PC-9 (cell line): ENCODE results near the gene THOC2. TPM values are rescaled to one million over a fixed set of nuclear protein-coding genes. Genes with fewer than 3 reads are reported as not detected.
"Not testable (repeated sequence)": the region's sequence is repeated elsewhere in the genome, so short reads cannot be mapped to it uniquely, and the experiment has no call there.

Experiments
- BruUV-seq: library from RNA; stranded (reverse); fragments of 400-500 nt; replicated peaks from 2 replicates; lab custom pipeline; 2021; lab: Mats Ljungman, UMichigan
- CTCF ChIA-PET: fragments of 300-600 bp; sonication (Branson Sonifier 250); formaldehyde crosslinking; loops from one replicate; lab custom pipeline; 2022; ENCODE audit warnings: antibody characterized with exemption; lab: Charles Lee
- POLR2A ChIA-PET: fragments of 300-600 bp; sonication (Branson Sonifier 250); formaldehyde crosslinking; loops from one replicate; lab custom pipeline; 2022; ENCODE audit warnings: antibody characterized with exemption; ENCODE audit not compliant: unreplicated experiment; lab: Charles Lee
- DNase-seq, 2 experiments: peaks; one replicate each; pipeline versions ENCODE4 v3.0.0 to v3.0.0-alpha.2; 2015 to 2022; ENCODE audit warnings: mixed read lengths in 1 of 2
- H2AFZ ChIP-seq: fragments of 200-600 bp; sonication (generic); 2 replicates; pipeline ENCODE4 v1.8.1; 2017; ENCODE audit warnings: antibody characterized with exemption
- H3F3A ChIP-seq: fragments of 200-600 bp; sonication (generic); 2 replicates; pipeline ENCODE4 v1.8.1; 2017; ENCODE audit warnings: antibody characterized with exemption, mild to moderate bottlenecking, low read depth; ENCODE audit not compliant: insufficient read depth
- H3K27ac ChIP-seq: fragments of 200-600 bp; sonication (generic); 2 replicates; pipeline ENCODE4 v1.6.1; 2016; ENCODE audit warnings: mixed run types
- H3K27me3 ChIP-seq: fragments of 200-600 bp; sonication (generic); 2 replicates; pipeline ENCODE4 v1.6.1; 2016; ENCODE audit warnings: low read depth, mixed run types; ENCODE audit not compliant: insufficient read depth
- H3K36me3 ChIP-seq: fragments of 200-600 bp; sonication (generic); 2 replicates; pipeline ENCODE4 v1.6.1; 2016; ENCODE audit warnings: low read depth, mixed run types
- H3K4me1 ChIP-seq: fragments of 200-600 bp; sonication (generic); replicated peaks from 2 replicates; pipeline ENCODE4 v1.6.1; 2016; ENCODE audit warnings: mixed run types; ENCODE audit not compliant: insufficient read depth
- H3K4me2 ChIP-seq: fragments of 200-600 bp; sonication (generic); 2 replicates; pipeline ENCODE4 v1.6.1; 2017; ENCODE audit warnings: mixed run types
- H3K4me3 ChIP-seq: fragments of 200-600 bp; sonication (generic); 2 replicates; pipeline ENCODE4 v1.6.1; 2016; ENCODE audit warnings: mixed run types
- H3K79me2 ChIP-seq: fragments of 200-600 bp; sonication (generic); 2 replicates; pipeline ENCODE4 v1.6.1; 2017; ENCODE audit warnings: low read depth, mixed run types
- H3K9me2 ChIP-seq: fragments of 200-600 bp; sonication (generic); 2 replicates; pipeline ENCODE4 v1.8.1; 2017; ENCODE audit warnings: mild to moderate bottlenecking; ENCODE audit not compliant: insufficient read depth
- H3K9me3 ChIP-seq: fragments of 200-600 bp; sonication (generic); 2 replicates; pipeline ENCODE4 v1.8.1; 2016; ENCODE audit warnings: low read depth; ENCODE audit not compliant: insufficient read depth
- H4K20me1 ChIP-seq: fragments of 200-600 bp; sonication (generic); 2 replicates; pipeline ENCODE4 v1.8.1; 2017; ENCODE audit not compliant: insufficient read depth
- EZH2 ChIP-seq: fragments of 200-600 bp; sonication (generic); IDR thresholded peaks from 2 replicates; pipeline ENCODE4 v1.8.0; 2017; ENCODE audit warnings: antibody characterized with exemption, low read depth
- intact Hi-C: fragments of 100-400 bp; cut with micrococcal nuclease; formaldehyde crosslinking; loops from one replicate; pipeline ENCODE4 v1.10.0; 2022; ENCODE audit not compliant: unreplicated experiment
- total RNA-seq: library from RNA; stranded (reverse); gene quantifications from 2 replicates; pipeline ENCODE4 v1.2.3, GENCODE V29; 2021
- TF ChIP-seq, protein P1 (sequence below): fragments of 200-600 bp; sonication (generic); conservative IDR thresholded peaks from 2 replicates; pipeline ENCODE4 v1.6.1; 2017; ENCODE audit warnings: mixed run types, antibody characterized with exemption, mild to moderate bottlenecking, moderate library complexity

The THOC2 gene
- total RNA-seq, 1 experiment from 2014 or later = 158 TPM

GRCh38 chrX:123685232-123685631 is 47.6 kb downstream of the THOC2 start:
- Histone ChIP-seq H4K20me1 (peaks cover 3% of the 10 kb centered on the region; the same call in 1 of the 2 replicates), H3K36me3 (peaks cover 33% of the 10 kb centered on the region), H3K9me3 (no peaks in the 10 kb centered on the region), H3K4me1 (no peaks in the 10 kb centered on the region), H3F3A (peaks cover 9% of the 10 kb centered on the region; the same call in 1 of the 2 replicates), H3K79me2 (peaks cover 19% of the 10 kb centered on the region; the same call in 1 of the 2 replicates), H3K27ac (no peak overlapping the region), H2AFZ (no peak overlapping the region), H3K27me3 (no peaks in the 10 kb centered on the region), H3K4me3 (no peak overlapping the region), H3K9me2 (no peaks in the 10 kb centered on the region), H3K4me2 (no peak overlapping the region)
- intact Hi-C loops = no loop called here
- POLR2A ChIA-PET = no interaction called here
- no peak for TF ChIP-seq EZH2
- TF ChIP-seq, protein P1, sequence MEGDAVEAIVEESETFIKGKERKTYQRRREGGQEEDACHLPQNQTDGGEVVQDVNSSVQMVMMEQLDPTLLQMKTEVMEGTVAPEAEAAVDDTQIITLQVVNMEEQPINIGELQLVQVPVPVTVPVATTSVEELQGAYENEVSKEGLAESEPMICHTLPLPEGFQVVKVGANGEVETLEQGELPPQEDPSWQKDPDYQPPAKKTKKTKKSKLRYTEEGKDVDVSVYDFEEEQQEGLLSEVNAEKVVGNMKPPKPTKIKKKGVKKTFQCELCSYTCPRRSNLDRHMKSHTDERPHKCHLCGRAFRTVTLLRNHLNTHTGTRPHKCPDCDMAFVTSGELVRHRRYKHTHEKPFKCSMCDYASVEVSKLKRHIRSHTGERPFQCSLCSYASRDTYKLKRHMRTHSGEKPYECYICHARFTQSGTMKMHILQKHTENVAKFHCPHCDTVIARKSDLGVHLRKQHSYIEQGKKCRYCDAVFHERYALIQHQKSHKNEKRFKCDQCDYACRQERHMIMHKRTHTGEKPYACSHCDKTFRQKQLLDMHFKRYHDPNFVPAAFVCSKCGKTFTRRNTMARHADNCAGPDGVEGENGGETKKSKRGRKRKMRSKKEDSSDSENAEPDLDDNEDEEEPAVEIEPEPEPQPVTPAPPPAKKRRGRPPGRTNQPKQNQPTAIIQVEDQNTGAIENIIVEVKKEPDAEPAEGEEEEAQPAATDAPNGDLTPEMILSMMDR = no peak
- no peak for DNase-seq
- BruUV-seq = no TSS peak
- CTCF ChIA-PET = no interaction called here

GRCh38 chrX:123682186-123682585 is 50.7 kb downstream of the THOC2 start:
- Histone ChIP-seq H3K36me3 (peaks cover 29% of the 10 kb centered on the region), H3K4me3 (no peak overlapping the region), H3K27me3 (no peaks in the 10 kb centered on the region), H3K4me2 (no peak overlapping the region), H3F3A (peaks cover 5% of the 10 kb centered on the region; the same call in 1 of the 2 replicates), H3K9me2 (no peaks in the 10 kb centered on the region), H3K4me1 (no peaks in the 10 kb centered on the region), H2AFZ (no peak overlapping the region), H3K79me2 (peaks cover 13% of the 10 kb centered on the region; the same call in 1 of the 2 replicates), H3K27ac (no peak overlapping the region), H4K20me1 (no peaks in the 10 kb centered on the region; the same call in 1 of the 2 replicates), H3K9me3 (no peaks in the 10 kb centered on the region)
- no TSS peak for BruUV-seq
- CTCF ChIA-PET = no interaction called here
- TF ChIP-seq EZH2 = no peak
- TF ChIP-seq, protein P1 = no peak
- DNase-seq = no peak
- POLR2A ChIA-PET = interaction anchor here (0.6 kb wide), 1 partner anchor 121 kb away, joined by 4 read pairs; no protein-coding TSS in a partner anchor
- intact Hi-C loops = no loop called here

- H3K9me2 ChIP-seq, H3K27me3 ChIP-seq, H3K4me3 ChIP-seq, H2AFZ ChIP-seq, H3K79me2 ChIP-seq, POLR2A ChIA-PET, CTCF ChIA-PET, BruUV-seq, H3K4me1 ChIP-seq, H3F3A ChIP-seq, H3K4me2 ChIP-seq, H4K20me1 ChIP-seq, H3K27ac ChIP-seq, H3K9me3 ChIP-seq, intact Hi-C loops, DNase-seq: not testable (repeated sequence)
- H3K36me3 ChIP-seq = peaks cover 19% of the 10 kb centered on the region
Observed at GRCh38 chrX:123679733-123680460, 53.0 kb downstream of the THOC2 start.
